Body of pancreas (tissue), 4 donors: ENCODE data around the gene ENTPD7.

Experiments
- CTCF ChIP-seq, 7 experiments: fragments of 450-650 bp in 4 of 7; fragments of 200-600 bp in 3 of 7; sonication (generic) in 3 of 7; IDR thresholded peaks; one replicate each; pipeline ENCODE4 v1.5.1; 2016 to 2019; ENCODE audit warnings: antibody characterized with exemption in 7 of 7
- POLR2A ChIP-seq, 3 donors: fragments of 450-650 bp; IDR thresholded peaks; one replicate each; pipeline ENCODE4 v1.6.1; 2016; ENCODE audit warnings: antibody characterized with exemption in 3 of 3, mild to moderate bottlenecking in 2 of 3

GRCh38 chr10:99700649-99701048 is 41.3 kb downstream of the ENTPD7 start:
- TF ChIP-seq POLR2A (IDR thresholded peaks at IDR 0.05) (no peak), CTCF (IDR thresholded peaks at IDR 0.05) (no peak)
